MM.1S (cell line): Measurements from ENCODE around the gene ZSCAN31.

Source experiments
- CTCF ChIP-seq: fragments of 300-600 bp; sonication (generic); IDR thresholded peaks from 2 replicates; pipeline ENCODE4 v1.5.1; 2016; ENCODE audit warnings: antibody characterized with exemption, low read length, mixed read lengths
- EZH2 ChIP-seq: fragments of 300-600 bp; sonication (generic); optimal IDR thresholded peaks from 2 replicates; pipeline ENCODE3; 2017; ENCODE audit warnings: low read depth, mild to moderate bottlenecking, antibody characterized with exemption, low read length, mixed read lengths
- EZH2phosphoT487 ChIP-seq: fragments of 300-600 bp; sonication (generic); IDR thresholded peaks from 2 replicates; pipeline ENCODE4 v1.6.1; 2018; ENCODE audit warnings: antibody characterized with exemption, low read length

GRCh38 chr6:28291573-28291972, 44.4 kb downstream of the ZSCAN31 start:
- TF ChIP-seq CTCF (no peak), EZH2 (no peak), EZH2phosphoT487 (no peak)
